Activated CD4-positive, alpha-beta T cell treated with anti-CD3 and anti-CD28 coated beads for 36 hours (primary cell): ENCODE results near the gene PXDN. TPM values are rescaled to one million over a fixed set of nuclear protein-coding genes. Genes with fewer than 3 reads are reported as not detected.
"Not testable (repeated sequence)": the region's sequence is repeated elsewhere in the genome, so short reads cannot be mapped to it uniquely, and the experiment has no call there.

Source experiments
- ATAC-seq: fragments of 200-7000 bp; cut with Tn5 transposase; one replicate; pipeline ENCODE4 v1.10.0; 2021; ENCODE audit warnings: mild to moderate bottlenecking, moderate library complexity
- CTCF ChIA-PET: fragments of 350-600 bp; sonication (Branson Sonifier 250); formaldehyde crosslinking; loops from one replicate; lab custom pipeline; 2021; ENCODE audit warnings: antibody characterized with exemption; lab: Charles Lee
- POLR2A ChIA-PET: fragments of 350-600 bp; sonication (Branson Sonifier 250); formaldehyde crosslinking; loops from one replicate; lab custom pipeline; 2021; ENCODE audit warnings: antibody characterized with exemption, inconsistent platforms; lab: Charles Lee
- DNase-seq: peaks from one replicate; pipeline ENCODE4 v3.0.0-alpha.2; 2020
- H3K27ac Mint-ChIP-seq: one replicate; pipeline ENCODE4 v1.8.0; 2021; ENCODE audit warnings: mixed read lengths
- H3K27me3 Mint-ChIP-seq: one replicate; pipeline ENCODE4 v1.8.0; 2021; ENCODE audit warnings: mixed read lengths
- H3K36me3 Mint-ChIP-seq: one replicate; pipeline ENCODE4 v1.8.0; 2021; ENCODE audit warnings: low read depth, mixed read lengths
- H3K4me1 Mint-ChIP-seq: one replicate; pipeline ENCODE4 v1.8.0; 2021; ENCODE audit warnings: mixed read lengths
- H3K4me3 Mint-ChIP-seq: one replicate; pipeline ENCODE4 v1.8.0; 2021; ENCODE audit warnings: mild to moderate bottlenecking, moderate library complexity, mixed read lengths
- H3K9me3 Mint-ChIP-seq: one replicate; pipeline ENCODE4 v1.8.0; 2021; ENCODE audit warnings: low read depth, mixed read lengths
- intact Hi-C, 2 experiments: fragments of 100-400 bp; cut with DNase I in 1 of 2; cut with micrococcal nuclease in 1 of 2; formaldehyde crosslinking; loops; one replicate each; pipeline versions ENCODE4 v1.14.2 to v1.15.1; 2022 to 2024; cut with DNase I, micrococcal nuclease
- total RNA-seq, 2 experiments: library from RNA; stranded (reverse); gene quantifications; one replicate each; pipeline ENCODE4 v1.2.3, GENCODE V29; 2021

PXDN gene
- total RNA-seq, 2 experiments from 2014 or later, result 0.37 to 0.81 TPM

DNA sequence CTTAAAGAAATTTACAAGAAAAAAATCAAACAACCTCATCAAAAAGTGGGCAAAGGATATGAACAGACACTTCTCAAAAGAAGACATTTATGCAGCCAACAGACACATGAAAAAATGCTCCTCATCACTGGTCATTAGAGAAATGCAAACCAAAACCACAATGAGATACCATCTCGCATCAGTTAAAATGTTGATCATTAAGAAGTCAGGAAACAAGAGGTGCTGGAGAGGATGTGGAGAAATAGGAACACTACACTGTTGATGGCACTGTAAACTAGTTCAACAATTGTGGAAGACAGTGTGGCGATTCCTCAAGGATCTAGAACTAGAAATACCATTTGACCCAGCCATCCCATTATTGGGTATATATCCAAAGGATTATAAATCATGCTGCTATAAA, 20.9 kb upstream of the PXDN start:
- intact Hi-C loops, result loop anchor here in 1 of 2 experiments (5.0 kb wide), 2 partner anchors 173 to 213 kb away; no protein-coding TSS in a partner anchor
- H3K27ac Mint-ChIP-seq, CTCF ChIA-PET, H3K9me3 Mint-ChIP-seq, H3K27me3 Mint-ChIP-seq, ATAC-seq, H3K36me3 Mint-ChIP-seq, DNase-seq, H3K4me1 Mint-ChIP-seq, POLR2A ChIA-PET, H3K4me3 Mint-ChIP-seq: not testable (repeated sequence)

DNA sequence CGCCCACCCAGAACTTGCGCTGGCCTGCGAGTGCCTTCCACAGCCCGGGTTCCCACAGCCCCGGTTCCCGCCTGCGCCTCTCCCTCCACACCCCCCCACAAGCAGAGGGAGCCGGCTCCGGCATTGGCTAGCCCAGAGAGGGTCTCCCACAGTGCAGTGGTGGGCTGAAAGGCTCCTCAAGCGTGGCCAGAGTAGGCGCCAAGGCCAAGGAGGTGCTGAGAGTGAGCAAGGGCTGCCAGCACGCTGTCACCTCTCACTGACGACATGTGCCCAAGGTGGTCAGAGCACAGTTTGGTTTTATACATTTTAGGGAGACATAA, 15.3 kb upstream of the PXDN start:
- peaks cover 2% of the 10 kb centered on the region for H3K27me3 Mint-ChIP-seq
- H3K4me1 Mint-ChIP-seq, result no peaks in the 10 kb centered on the region
- H3K9me3 Mint-ChIP-seq, result peaks cover 3% of the 10 kb centered on the region
- intact Hi-C loops, result no loop called here
- no peaks in the 10 kb centered on the region for H3K36me3 Mint-ChIP-seq
- H3K4me3 Mint-ChIP-seq, result no peak overlapping the region
- no peak overlapping the region for H3K27ac Mint-ChIP-seq
- CTCF ChIA-PET, result no interaction called here
- POLR2A ChIA-PET, result no interaction called here
- DNase-seq (no peak), ATAC-seq (no peak)

DNA sequence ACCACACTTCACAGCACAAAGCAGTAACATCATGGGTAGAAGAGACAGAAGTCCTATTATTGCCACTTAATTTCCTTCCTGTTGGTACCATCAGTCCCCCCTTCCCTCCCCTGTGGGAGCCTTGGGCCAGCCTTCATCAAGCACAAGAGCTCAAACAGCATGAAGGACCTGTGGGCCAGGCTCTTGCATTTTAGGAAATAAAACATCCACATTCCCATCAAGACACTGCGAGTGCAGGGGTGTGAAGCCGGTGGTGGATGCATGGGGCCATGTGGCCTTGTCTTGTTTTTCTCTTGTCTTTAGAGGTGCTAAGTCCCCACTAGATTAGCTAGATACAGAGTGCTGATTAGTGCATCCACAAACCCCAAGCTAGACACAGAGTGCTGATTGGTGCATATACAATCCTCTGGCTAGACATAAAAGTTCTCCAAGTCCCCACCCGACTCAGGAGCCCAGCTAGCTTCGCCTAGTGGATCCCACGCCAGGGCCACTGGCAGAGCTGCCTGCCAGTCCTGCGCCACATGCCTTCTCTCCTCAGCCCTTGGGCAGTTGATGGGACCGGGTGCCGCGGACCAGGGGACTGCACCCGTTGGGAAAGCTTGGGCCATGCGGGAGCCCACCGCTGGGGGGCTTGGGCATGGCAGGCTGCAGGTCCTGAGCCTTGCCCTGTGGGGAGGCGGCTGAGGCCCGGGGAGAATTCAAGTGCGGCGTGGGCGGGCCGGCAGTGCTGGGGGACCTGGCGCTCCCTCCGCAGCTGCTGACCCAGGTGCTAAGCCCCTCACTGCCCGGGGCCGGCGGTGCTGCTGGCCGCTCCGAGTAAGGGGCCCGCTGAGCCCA, 14.7 kb upstream of the PXDN start:
- CTCF ChIA-PET, result interaction anchor here (0.7 to 1.0 kb wide), 4 partner anchors 8 to 35 kb away, joined by 3 to 5 read pairs (median 4); no protein-coding TSS in a partner anchor

DNA sequence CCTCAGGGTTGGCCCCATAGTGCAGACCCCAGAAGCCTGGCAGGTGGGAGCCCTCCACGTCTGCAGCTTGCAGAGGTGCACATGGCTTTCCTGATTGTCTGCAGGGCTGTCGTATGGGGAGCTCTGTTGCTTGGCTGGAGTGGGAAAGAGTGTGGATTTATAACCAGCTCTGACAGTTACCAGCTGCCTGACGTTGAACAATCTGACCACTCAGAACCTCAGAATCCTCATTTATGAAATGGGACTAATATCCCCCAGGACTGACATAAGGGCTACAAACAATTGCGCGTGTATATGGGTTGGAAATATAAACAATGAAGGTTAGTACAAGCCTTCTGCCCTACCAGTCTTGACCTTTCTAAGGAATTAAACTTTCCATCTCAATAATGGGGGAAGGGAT, 13.9 kb upstream of the PXDN start:
- POLR2A ChIA-PET, result no interaction called here
- H3K4me3 Mint-ChIP-seq, result no peak overlapping the region

More for the DNA sequence above, 14.7 kb upstream of the PXDN start:
- intact Hi-C loops, result no loop called here
- peaks cover 4% of the 10 kb centered on the region for H3K9me3 Mint-ChIP-seq
- H3K27me3 Mint-ChIP-seq, result peaks cover under 1% of the 10 kb centered on the region
- ATAC-seq, result no peak
- POLR2A ChIA-PET, result no interaction called here
- no peaks in the 10 kb centered on the region for H3K4me1 Mint-ChIP-seq
- DNase-seq, result no peak
- no peak overlapping the region for H3K4me3 Mint-ChIP-seq
- no peaks in the 10 kb centered on the region for H3K36me3 Mint-ChIP-seq
- H3K27ac Mint-ChIP-seq, result no peak overlapping the region

DNA sequence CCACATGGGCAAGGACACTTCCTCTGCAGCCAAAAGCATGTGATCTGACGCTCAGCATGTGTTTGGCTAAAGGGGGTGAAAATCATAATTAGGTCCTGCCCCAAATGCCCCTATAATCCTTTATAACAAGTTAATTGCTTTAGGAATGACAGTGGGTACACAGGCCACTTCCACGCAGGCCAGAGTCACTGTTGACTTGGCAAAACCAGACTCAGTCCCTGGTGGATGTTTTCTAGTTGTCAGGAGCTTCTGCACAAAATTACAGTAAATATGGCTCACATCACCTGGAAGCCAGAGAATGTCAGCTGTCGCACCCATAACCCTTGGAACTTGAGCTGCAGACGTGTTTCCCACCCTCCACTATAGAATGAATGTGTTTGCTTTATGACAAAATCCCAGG, 13.3 kb upstream of the PXDN start:
- no peaks in the 10 kb centered on the region for H3K27me3 Mint-ChIP-seq
- intact Hi-C loops, result no loop called here
- H3K36me3 Mint-ChIP-seq, result no peaks in the 10 kb centered on the region
- H3K9me3 Mint-ChIP-seq, result peaks cover 4% of the 10 kb centered on the region
- H3K4me1 Mint-ChIP-seq, result no peaks in the 10 kb centered on the region
- no peak overlapping the region for H3K27ac Mint-ChIP-seq
- ChIA-PET POLR2A (no interaction called here), CTCF (interaction anchor here (1.0 kb wide), 1 partner anchor 9 kb away, joined by 3 read pairs; no protein-coding TSS in a partner anchor)
- DNase-seq (no peak), ATAC-seq (no peak)
- no peak overlapping the region for H3K4me3 Mint-ChIP-seq

More for the DNA sequence above, 13.9 kb upstream of the PXDN start:
- Mint-ChIP-seq H3K36me3 (no peaks in the 10 kb centered on the region), H3K27ac (no peak overlapping the region), H3K27me3 (no peaks in the 10 kb centered on the region), H3K9me3 (peaks cover 4% of the 10 kb centered on the region), H3K4me1 (no peaks in the 10 kb centered on the region)
- intact Hi-C loops, result no loop called here
- DNase-seq, result no peak
- no peak for ATAC-seq
- CTCF ChIA-PET, result interaction anchor here (0.8 to 1.0 kb wide), 2 partner anchors 8 to 12 kb away, joined by 3 to 5 read pairs; no protein-coding TSS in a partner anchor

DNA sequence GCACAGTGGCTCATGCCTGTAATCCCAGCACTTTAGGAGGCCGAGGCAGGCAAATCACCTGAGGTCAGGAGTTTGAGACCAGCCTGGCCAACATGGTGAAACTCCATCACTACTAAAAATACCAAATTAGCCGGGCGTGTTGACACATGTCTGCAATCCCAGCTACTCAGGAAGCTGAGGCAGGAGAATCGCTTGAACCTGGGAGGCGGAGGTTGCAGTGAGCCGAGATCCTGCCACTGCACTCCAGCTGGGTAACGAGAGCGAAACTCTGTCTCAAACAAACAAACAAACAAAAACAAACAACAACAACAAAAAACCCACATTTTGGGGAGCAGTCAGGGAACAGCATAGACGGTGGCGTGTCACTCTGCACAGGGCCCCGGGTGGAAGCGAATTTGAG, 12.8 kb upstream of the PXDN start:
- H3K4me1 Mint-ChIP-seq, CTCF ChIA-PET, POLR2A ChIA-PET, H3K27ac Mint-ChIP-seq, ATAC-seq, H3K9me3 Mint-ChIP-seq, H3K27me3 Mint-ChIP-seq, intact Hi-C loops, H3K36me3 Mint-ChIP-seq, H3K4me3 Mint-ChIP-seq, DNase-seq: not testable (repeated sequence)

DNA sequence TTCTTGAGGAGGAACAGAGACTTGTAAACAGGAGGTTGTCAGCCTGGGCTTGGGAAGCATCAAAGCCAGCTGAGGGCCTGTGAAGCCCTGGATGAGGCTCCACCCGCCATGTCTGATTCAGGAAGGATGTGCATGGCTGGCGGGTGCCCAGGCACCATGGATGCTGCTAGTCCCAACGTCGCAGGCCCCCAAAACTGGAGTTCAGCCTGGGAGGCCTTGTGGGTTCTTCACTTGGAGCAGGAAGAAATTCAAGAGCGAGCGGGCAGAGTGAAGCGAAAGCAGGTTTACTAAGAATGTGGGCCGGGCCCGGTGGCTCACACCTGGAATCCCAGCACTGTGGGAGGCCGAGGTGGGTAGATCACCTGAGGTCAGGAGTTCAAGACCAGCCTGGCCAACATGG, 12.1 kb upstream of the PXDN start:
- intact Hi-C loops, result no loop called here
- Mint-ChIP-seq H3K4me1 (no peaks in the 10 kb centered on the region), H3K27me3 (no peaks in the 10 kb centered on the region), H3K4me3 (no peak overlapping the region), H3K9me3 (peaks cover 4% of the 10 kb centered on the region), H3K36me3 (no peaks in the 10 kb centered on the region), H3K27ac (no peak overlapping the region)
- DNase-seq, result no peak
- ChIA-PET CTCF (no interaction called here), POLR2A (no interaction called here)
- no peak for ATAC-seq

DNA sequence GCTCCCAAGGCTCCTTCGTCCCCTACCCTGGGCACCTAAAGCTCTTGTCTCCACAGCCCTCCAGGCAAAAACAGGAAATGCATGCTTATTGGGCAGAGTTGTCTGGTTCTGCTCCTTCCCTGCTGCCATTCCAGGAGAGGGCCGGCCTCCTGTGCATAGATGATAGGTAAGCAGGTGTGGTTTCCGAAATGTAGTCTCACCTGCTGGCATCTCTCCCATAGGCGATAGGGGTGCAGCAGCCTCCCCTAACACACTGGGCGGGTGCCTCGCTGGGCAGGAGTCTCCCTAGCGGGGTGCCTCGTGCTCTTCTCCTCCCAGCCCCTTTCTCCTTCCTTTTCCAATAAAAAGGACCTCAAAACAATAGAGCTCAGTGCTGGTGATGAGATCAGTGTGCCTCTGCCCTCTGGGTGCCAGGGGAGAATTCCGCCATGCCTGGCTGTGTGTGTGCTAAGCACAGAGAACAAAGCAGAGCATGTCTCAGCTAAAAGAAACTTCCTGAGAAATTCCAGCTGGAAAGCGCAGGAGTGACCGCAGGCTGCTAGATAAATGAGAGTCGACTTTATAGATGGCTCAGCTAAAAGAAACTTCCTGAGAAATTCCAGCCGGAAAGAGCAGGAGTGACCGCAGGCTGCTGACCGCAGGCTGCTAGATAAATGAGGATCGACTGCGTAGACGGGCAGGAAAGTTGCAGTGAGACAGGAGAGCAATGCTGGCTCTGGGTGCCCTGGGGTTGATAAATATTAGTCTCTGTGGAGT, 11.3 kb upstream of the PXDN start:
- intact Hi-C loops, result no loop called here
- POLR2A ChIA-PET, result no interaction called here
- CTCF ChIA-PET, result interaction anchor here (0.6 to 1.0 kb wide), 2 partner anchors 263 to 397 kb away, joined by 3 to 4 read pairs; no protein-coding TSS in a partner anchor
- Mint-ChIP-seq H3K4me1 (no peaks in the 10 kb centered on the region), H3K27me3 (peaks cover 6% of the 10 kb centered on the region), H3K36me3 (no peaks in the 10 kb centered on the region), H3K27ac (no peak overlapping the region), H3K4me3 (no peak overlapping the region), H3K9me3 (peaks cover 4% of the 10 kb centered on the region)
- ATAC-seq, result no peak
- DNase-seq, result no peak

DNA sequence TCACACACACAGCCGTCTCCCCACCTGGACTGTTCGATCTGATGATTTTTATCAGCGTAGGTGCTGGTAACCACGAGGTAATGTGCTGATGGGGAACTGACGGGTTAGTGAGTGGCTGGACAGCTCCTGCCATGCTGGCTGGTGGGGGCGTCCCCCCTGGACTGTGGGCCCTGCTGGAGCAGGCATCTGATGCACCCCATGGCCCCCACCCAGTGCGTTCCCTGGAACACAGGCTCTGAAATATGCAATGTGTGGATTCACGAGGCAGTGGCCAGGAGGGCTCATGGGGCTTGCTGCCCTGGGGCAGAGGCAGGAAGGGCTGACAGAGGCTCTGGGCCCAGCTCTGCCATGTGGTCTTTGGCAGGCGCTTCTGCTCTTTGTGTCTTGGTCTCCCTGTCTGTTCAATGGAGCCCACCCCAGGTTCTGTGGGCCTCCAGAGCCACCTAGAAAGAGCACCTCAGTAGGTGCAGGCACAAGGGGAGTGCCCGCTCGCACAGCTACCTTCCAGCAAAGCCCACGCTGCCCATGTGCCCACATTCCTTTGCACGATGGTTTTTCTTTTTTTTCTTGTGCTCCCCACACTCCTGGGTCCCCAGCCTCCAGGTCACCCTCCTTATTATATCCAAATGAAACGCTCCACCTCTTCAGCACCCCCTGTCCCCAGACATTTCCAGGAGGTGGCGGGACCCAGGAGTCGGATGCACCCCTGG, 10.3 kb upstream of the PXDN start:
- ChIA-PET CTCF (no interaction called here), POLR2A (no interaction called here)
- Mint-ChIP-seq H3K9me3 (peaks cover 4% of the 10 kb centered on the region), H3K27ac (no peak overlapping the region), H3K4me1 (no peaks in the 10 kb centered on the region), H3K27me3 (peaks cover 6% of the 10 kb centered on the region), H3K4me3 (no peak overlapping the region), H3K36me3 (no peaks in the 10 kb centered on the region)
- ATAC-seq (no peak), DNase-seq (no peak)
- intact Hi-C loops, result no loop called here

DNA sequence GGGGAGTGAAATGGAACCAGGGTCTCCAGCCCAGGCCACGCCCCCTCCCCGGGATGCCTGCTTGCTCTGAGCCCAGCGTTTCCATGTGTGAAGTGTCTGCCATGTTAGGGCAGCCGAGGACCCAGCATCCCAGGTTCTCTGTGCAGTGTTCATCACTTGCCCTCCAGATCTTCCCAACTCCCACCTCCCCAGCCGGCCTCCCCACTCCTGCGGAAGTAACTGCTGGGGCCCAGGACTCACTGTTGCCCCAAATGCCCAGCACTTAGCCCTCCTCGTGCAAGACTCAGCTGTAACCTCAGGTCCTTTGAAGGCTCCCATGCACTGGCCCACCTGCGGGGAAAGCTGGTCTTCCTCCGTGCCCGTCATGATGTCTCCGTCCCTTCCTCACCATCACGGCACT, 9.7 kb upstream of the PXDN start:
- no peak overlapping the region for H3K4me3 Mint-ChIP-seq
- POLR2A ChIA-PET, result no interaction called here
- intact Hi-C loops, result no loop called here
- H3K9me3 Mint-ChIP-seq, result peaks cover 4% of the 10 kb centered on the region
- no peak for DNase-seq
- ATAC-seq, result no peak
- CTCF ChIA-PET, result no interaction called here
- H3K27ac Mint-ChIP-seq, result no peak overlapping the region
- no peaks in the 10 kb centered on the region for H3K4me1 Mint-ChIP-seq
- H3K36me3 Mint-ChIP-seq, result no peaks in the 10 kb centered on the region
- H3K27me3 Mint-ChIP-seq, result peaks cover 9% of the 10 kb centered on the region

DNA sequence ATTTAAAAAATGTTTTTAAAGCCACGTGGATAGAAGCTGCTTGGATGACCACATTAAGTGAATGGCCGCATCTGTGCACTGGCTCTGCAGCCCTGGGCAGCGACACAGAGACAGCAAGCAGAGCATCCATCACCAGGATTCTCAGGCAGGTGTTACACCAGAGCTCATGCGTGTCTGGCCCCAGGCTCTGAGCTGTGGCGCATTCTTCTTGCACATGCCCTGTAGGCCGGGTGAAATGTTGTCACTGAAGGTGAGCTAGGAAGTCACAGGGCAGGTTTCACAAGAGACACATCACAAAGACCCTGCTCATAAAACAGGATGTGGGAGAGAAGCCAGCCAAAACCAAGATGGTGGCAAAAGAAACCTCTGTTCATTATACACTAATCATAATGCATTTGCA, 8.4 kb upstream of the PXDN start:
- ATAC-seq, result no peak
- no peak for DNase-seq
- Mint-ChIP-seq H3K4me1 (no peaks in the 10 kb centered on the region), H3K27me3 (peaks cover 13% of the 10 kb centered on the region), H3K27ac (no peak overlapping the region), H3K4me3 (no peak overlapping the region), H3K36me3 (no peaks in the 10 kb centered on the region), H3K9me3 (peaks cover 4% of the 10 kb centered on the region)
- ChIA-PET CTCF (no interaction called here), POLR2A (no interaction called here)
- intact Hi-C loops, result no loop called here
